Measurements from ENCODE around the gene APEH. TPM values are rescaled to one million over a fixed set of nuclear protein-coding genes. Genes with fewer than 3 reads are reported as not detected.

Gene APEH
- total and polyA plus RNA-seq, 10 of the 15 experiments (the other 5 are each of a cell fraction or from before 2014, with no cell fraction given), result 74.4 to 214 (median 131) TPM

DNA sequence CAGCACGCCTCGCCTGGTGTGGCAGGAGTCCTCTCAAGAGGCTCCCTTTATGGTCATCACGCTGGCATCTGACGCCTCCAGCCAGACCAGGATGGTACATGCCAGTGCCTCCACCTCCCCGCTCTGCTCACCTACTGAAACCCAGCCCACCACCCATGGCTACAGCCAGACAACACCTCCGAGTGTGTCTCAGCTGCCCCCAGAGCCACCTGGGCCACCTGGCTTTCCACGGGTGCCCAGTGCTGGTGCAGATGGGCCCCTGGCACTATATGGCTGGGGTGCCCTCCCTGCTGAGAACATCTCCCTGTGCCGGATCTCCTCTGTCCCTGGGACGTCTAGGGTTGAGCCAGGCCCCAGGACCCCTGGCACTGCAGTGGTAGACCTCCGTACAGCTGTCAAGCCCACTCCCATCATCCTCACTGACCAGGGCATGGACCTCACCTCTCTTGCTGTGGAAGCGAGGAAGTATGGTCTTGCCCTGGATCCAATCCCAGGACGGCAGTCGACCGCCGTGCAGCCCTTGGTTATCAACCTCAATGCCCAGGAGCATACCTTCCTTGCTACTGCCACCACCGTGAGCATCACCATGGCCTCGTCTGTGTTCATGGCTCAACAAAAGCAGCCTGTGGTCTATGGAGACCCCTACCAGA lies 19.9 kb upstream of the APEH start:
- Histone ChIP-seq H3K79me2 (ENCODE audit: control insufficient read depth, insufficient read depth, low read length) (no peaks in the 10 kb centered on the region), H2AFZ (ENCODE audit: control insufficient read depth, low read depth, low read length) (no peak overlapping the region), H3K36me3 (ENCODE audit: control insufficient read depth in 2 of 2, insufficient read depth in 2 of 2, low read length in 1 of 2) (no peaks in the 10 kb centered on the region), H3K9ac (ENCODE audit: control insufficient read depth, insufficient read depth, low read length) (no peak overlapping the region), H3K4me2 (ENCODE audit: control insufficient read depth, insufficient read depth) (no peak overlapping the region), H3K4me1 (ENCODE audit: control insufficient read depth, insufficient read depth, low read length) (peaks cover 8% of the 10 kb centered on the region), H3K27me3 (replicated peaks in 1 of 2; ENCODE audit: control insufficient read depth in 2 of 2, insufficient read depth in 2 of 2, low read length in 1 of 2) (no peaks in the 10 kb centered on the region), H4K20me1 (ENCODE audit: control insufficient read depth, insufficient read depth) (no peaks in the 10 kb centered on the region), H3K9me3 (replicated peaks; ENCODE audit: control insufficient read depth, insufficient read depth, low read length) (no peaks in the 10 kb centered on the region), H3K4me3 (no peak overlapping the region), H3K27ac (ENCODE audit: control insufficient read depth, insufficient read depth) (no peak overlapping the region)
- in situ Hi-C loops (cut with MboI) (no loop called here), intact Hi-C loops (cut with micrococcal nuclease; ENCODE audit: unreplicated experiment) (no loop called here)
- ChIA-PET RAD21 (ENCODE audit: unreplicated experiment) (interaction anchor here (0.7 kb wide), 1 partner anchor 114 kb away, joined by 3 read pairs; no protein-coding TSS in a partner anchor), CTCF (interaction anchor here (1.5 kb wide), 1 partner anchor 114 kb away, joined by 8 read pairs; no protein-coding TSS in a partner anchor), POLR2A (no interaction called here), SMC1A (ENCODE audit: uncharacterized antibody, unreplicated experiment) (no interaction called here)
- no TSS peak for BruUV-seq (replicated peaks)
- no peak for DNase-seq (ENCODE audit: low read depth, low spot score)
- no peak for ATAC-seq
- WGBS (ENCODE audit: insufficient coverage, insufficient replicate concordance, low lambda C conversion rate, missing lambda C conversion rate), result 27% methylated on average over 17 of the region's 17 CpGs
- FAIRE-seq, result no peak
- TF ChIP-seq, protein P1, sequence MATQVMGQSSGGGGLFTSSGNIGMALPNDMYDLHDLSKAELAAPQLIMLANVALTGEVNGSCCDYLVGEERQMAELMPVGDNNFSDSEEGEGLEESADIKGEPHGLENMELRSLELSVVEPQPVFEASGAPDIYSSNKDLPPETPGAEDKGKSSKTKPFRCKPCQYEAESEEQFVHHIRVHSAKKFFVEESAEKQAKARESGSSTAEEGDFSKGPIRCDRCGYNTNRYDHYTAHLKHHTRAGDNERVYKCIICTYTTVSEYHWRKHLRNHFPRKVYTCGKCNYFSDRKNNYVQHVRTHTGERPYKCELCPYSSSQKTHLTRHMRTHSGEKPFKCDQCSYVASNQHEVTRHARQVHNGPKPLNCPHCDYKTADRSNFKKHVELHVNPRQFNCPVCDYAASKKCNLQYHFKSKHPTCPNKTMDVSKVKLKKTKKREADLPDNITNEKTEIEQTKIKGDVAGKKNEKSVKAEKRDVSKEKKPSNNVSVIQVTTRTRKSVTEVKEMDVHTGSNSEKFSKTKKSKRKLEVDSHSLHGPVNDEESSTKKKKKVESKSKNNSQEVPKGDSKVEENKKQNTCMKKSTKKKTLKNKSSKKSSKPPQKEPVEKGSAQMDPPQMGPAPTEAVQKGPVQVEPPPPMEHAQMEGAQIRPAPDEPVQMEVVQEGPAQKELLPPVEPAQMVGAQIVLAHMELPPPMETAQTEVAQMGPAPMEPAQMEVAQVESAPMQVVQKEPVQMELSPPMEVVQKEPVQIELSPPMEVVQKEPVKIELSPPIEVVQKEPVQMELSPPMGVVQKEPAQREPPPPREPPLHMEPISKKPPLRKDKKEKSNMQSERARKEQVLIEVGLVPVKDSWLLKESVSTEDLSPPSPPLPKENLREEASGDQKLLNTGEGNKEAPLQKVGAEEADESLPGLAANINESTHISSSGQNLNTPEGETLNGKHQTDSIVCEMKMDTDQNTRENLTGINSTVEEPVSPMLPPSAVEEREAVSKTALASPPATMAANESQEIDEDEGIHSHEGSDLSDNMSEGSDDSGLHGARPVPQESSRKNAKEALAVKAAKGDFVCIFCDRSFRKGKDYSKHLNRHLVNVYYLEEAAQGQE (IDR thresholded peaks at IDR 0.05; ENCODE audit: low read depth, low read length), result no peak
- TF ChIP-seq TARDBP (IDR thresholded peaks at IDR 0.05; ENCODE audit: borderline replicate concordance), result no peak
- TF ChIP-seq, protein P2, sequence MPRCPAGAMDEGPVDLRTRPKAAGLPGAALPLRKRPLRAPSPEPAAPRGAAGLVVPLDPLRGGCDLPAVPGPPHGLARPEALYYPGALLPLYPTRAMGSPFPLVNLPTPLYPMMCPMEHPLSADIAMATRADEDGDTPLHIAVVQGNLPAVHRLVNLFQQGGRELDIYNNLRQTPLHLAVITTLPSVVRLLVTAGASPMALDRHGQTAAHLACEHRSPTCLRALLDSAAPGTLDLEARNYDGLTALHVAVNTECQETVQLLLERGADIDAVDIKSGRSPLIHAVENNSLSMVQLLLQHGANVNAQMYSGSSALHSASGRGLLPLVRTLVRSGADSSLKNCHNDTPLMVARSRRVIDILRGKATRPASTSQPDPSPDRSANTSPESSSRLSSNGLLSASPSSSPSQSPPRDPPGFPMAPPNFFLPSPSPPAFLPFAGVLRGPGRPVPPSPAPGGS (IDR thresholded peaks at IDR 0.05; ENCODE audit: borderline replicate concordance, insufficient read depth, low read depth, low read length, poor library complexity, severe bottlenecking), result no peak
- TF ChIP-seq YBX1 (IDR thresholded peaks at IDR 0.05), result no peak
- no peak for TF ChIP-seq RAD21 (IDR thresholded peaks at IDR 0.05; ENCODE audit: insufficient read depth, low read depth, low read length)
- no peak for TF ChIP-seq SUZ12 (IDR thresholded peaks at IDR 0.05; ENCODE audit: unreplicated experiment)
- no peak for TF ChIP-seq SMC3 (IDR thresholded peaks at IDR 0.05; ENCODE audit: borderline replicate concordance, low read length)
- TF ChIP-seq ZNF274 (IDR thresholded peaks at IDR 0.05; ENCODE audit: insufficient read depth, insufficient read length), result no peak
- TF ChIP-seq HDAC2 (IDR thresholded peaks at IDR 0.05), result no peak
- TF ChIP-seq, protein P3, sequence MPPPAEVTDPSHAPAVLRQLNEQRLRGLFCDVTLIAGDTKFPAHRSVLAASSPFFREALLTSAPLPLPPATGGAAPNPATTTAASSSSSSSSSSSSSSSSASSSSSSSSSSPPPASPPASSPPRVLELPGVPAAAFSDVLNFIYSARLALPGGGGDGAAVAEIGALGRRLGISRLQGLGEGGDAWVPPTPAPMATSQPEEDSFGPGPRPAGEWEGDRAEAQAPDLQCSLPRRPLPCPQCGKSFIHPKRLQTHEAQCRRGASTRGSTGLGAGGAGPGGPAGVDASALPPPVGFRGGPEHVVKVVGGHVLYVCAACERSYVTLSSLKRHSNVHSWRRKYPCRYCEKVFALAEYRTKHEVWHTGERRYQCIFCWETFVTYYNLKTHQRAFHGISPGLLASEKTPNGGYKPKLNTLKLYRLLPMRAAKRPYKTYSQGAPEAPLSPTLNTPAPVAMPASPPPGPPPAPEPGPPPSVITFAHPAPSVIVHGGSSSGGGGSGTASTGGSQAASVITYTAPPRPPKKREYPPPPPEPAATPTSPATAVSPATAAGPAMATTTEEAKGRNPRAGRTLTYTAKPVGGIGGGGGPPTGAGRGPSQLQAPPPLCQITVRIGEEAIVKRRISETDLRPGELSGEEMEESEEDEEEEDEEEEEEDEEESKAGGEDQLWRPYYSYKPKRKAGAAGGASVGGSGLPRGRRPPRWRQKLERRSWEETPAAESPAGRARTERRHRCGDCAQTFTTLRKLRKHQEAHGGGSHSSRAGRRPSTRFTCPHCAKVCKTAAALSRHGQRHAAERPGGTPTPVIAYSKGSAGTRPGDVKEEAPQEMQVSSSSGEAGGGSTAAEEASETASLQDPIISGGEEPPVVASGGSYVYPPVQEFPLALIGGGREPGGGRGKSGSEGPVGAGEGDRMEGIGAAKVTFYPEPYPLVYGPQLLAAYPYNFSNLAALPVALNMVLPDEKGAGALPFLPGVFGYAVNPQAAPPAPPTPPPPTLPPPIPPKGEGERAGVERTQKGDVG (CRISPR knock-in tag; IDR thresholded peaks at IDR 0.05), result no peak
- TF ChIP-seq, protein P4, sequence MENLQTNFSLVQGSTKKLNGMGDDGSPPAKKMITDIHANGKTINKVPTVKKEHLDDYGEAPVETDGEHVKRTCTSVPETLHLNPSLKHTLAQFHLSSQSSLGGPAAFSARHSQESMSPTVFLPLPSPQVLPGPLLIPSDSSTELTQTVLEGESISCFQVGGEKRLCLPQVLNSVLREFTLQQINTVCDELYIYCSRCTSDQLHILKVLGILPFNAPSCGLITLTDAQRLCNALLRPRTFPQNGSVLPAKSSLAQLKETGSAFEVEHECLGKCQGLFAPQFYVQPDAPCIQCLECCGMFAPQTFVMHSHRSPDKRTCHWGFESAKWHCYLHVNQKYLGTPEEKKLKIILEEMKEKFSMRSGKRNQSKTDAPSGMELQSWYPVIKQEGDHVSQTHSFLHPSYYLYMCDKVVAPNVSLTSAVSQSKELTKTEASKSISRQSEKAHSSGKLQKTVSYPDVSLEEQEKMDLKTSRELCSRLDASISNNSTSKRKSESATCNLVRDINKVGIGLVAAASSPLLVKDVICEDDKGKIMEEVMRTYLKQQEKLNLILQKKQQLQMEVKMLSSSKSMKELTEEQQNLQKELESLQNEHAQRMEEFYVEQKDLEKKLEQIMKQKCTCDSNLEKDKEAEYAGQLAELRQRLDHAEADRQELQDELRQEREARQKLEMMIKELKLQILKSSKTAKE (IDR thresholded peaks at IDR 0.05; ENCODE audit: low read depth, poor library complexity, severe bottlenecking), result no peak
- TF ChIP-seq SIX5 (IDR thresholded peaks at IDR 0.05; ENCODE audit: low read depth, low read length, severe bottlenecking), result no peak
- no peak for TF ChIP-seq CHD1 (IDR thresholded peaks at IDR 0.05; ENCODE audit: low read depth, low read length)

Measured in GM12878 (cell line).